HEK293 (cell line): ENCODE results near the gene JTB.

Experiments
- IKZF3 ChIP-seq: fragments of 450-650 bp; IDR thresholded peaks from 2 replicates; pipeline ENCODE4 v1.5.0; 2018; ENCODE audit warnings: missing biosample characterization, mild to moderate bottlenecking, missing genetic modification characterization, moderate library complexity
- MZF1 ChIP-seq: fragments of 450-650 bp; formaldehyde crosslinking; IDR thresholded peaks from 2 replicates; pipeline ENCODE4 v1.5.1; 2017; ENCODE audit warnings: missing biosample characterization, missing genetic modification characterization, borderline replicate concordance
- OVOL3 ChIP-seq: fragments of 450-650 bp; formaldehyde crosslinking; IDR thresholded peaks from 2 replicates; pipeline ENCODE4 v1.5.1; 2016; ENCODE audit warnings: missing biosample characterization, missing genetic modification characterization
- PRDM1 ChIP-seq: fragments of 450-650 bp; formaldehyde crosslinking; IDR thresholded peaks from 2 replicates; pipeline ENCODE4; 2016; ENCODE audit warnings: missing biosample characterization, missing genetic modification characterization
- SP2 ChIP-seq: fragments of 450-650 bp; formaldehyde crosslinking; IDR thresholded peaks from 2 replicates; pipeline ENCODE4 v1.5.1; 2016; ENCODE audit warnings: missing biosample characterization, missing genetic modification characterization
- TCF7L2 ChIP-seq: IDR thresholded peaks from 2 replicates; pipeline ENCODE4 v1.6.1; 2011; ENCODE audit warnings: low read depth, mild to moderate bottlenecking, inconsistent platforms, low read length, moderate library complexity, borderline replicate concordance
- ZBTB21 ChIP-seq: fragments of 450-650 bp; formaldehyde crosslinking; IDR thresholded peaks from 2 replicates; pipeline ENCODE4 v1.5.1; 2017; ENCODE audit warnings: missing biosample characterization, missing genetic modification characterization
- ZBTB7A ChIP-seq: fragments of 450-650 bp; formaldehyde crosslinking; IDR thresholded peaks from 2 replicates; pipeline ENCODE4 v1.5.1; 2016; ENCODE audit warnings: low read depth, missing biosample characterization, missing genetic modification characterization
- ZEB2 ChIP-seq: fragments of 450-650 bp; formaldehyde crosslinking; IDR thresholded peaks from 2 replicates; pipeline ENCODE4 v1.5.1; 2016; ENCODE audit warnings: missing biosample characterization, missing genetic modification characterization
- ZFP37 ChIP-seq: fragments of 450-650 bp; formaldehyde crosslinking; IDR thresholded peaks from 2 replicates; pipeline ENCODE4 v1.5.1; 2016; ENCODE audit warnings: missing biosample characterization, missing genetic modification characterization
- ZNF10 ChIP-seq: fragments of 450-650 bp; formaldehyde crosslinking; IDR thresholded peaks from 2 replicates; pipeline ENCODE4 v1.5.1; 2017; ENCODE audit warnings: missing biosample characterization, missing genetic modification characterization
- ZNF121 ChIP-seq: fragments of 450-650 bp; formaldehyde crosslinking; IDR thresholded peaks from 2 replicates; pipeline ENCODE4 v1.5.1; 2016; ENCODE audit warnings: missing biosample characterization, missing genetic modification characterization
- ZNF221 ChIP-seq: fragments of 450-650 bp; formaldehyde crosslinking; IDR thresholded peaks from 2 replicates; pipeline ENCODE4 v1.5.1; 2017; ENCODE audit warnings: missing biosample characterization, missing genetic modification characterization, borderline replicate concordance
- ZNF239 ChIP-seq: fragments of 450-650 bp; formaldehyde crosslinking; IDR thresholded peaks from 2 replicates; pipeline ENCODE4 v1.5.1; 2016; ENCODE audit warnings: missing biosample characterization, missing genetic modification characterization
- ZNF311 ChIP-seq: fragments of 450-650 bp; formaldehyde crosslinking; IDR thresholded peaks from 2 replicates; pipeline ENCODE4 v1.5.1; 2017; ENCODE audit warnings: missing biosample characterization, missing genetic modification characterization, borderline replicate concordance
- ZNF366 ChIP-seq: fragments of 450-650 bp; formaldehyde crosslinking; conservative IDR thresholded peaks from 2 replicates; pipeline ENCODE4 v1.5.1; 2016; ENCODE audit warnings: missing biosample characterization, missing genetic modification characterization
- ZNF629 ChIP-seq: fragments of 450-650 bp; formaldehyde crosslinking; IDR thresholded peaks from 2 replicates; pipeline ENCODE4 v1.5.1; 2017; ENCODE audit warnings: missing biosample characterization, missing genetic modification characterization
- ZNF660 ChIP-seq: fragments of 450-650 bp; IDR thresholded peaks from 2 replicates; pipeline ENCODE4 v1.5.1; 2018; ENCODE audit warnings: missing biosample characterization, mild to moderate bottlenecking, missing genetic modification characterization
- ZNF677 ChIP-seq: fragments of 450-650 bp; IDR thresholded peaks from 2 replicates; pipeline ENCODE4 v1.5.0; 2018; ENCODE audit warnings: missing biosample characterization, mild to moderate bottlenecking, missing genetic modification characterization, moderate library complexity
- ZNF837 ChIP-seq: fragments of 450-650 bp; formaldehyde crosslinking; IDR thresholded peaks from 2 replicates; pipeline ENCODE4 v1.5.1; 2016; ENCODE audit warnings: missing biosample characterization, missing genetic modification characterization
- ZXDB ChIP-seq: fragments of 450-650 bp; formaldehyde crosslinking; IDR thresholded peaks from 2 replicates; pipeline ENCODE4 v1.5.1; 2016; ENCODE audit warnings: missing biosample characterization, missing genetic modification characterization
- TF ChIP-seq, protein P1 (sequence below): sonication (generic); formaldehyde crosslinking; IDR thresholded peaks from 2 replicates; pipeline ENCODE4 v1.8.1; 2022; ENCODE audit warnings: mild to moderate bottlenecking, moderate library complexity, missing genetic modification reagents
- TF ChIP-seq, protein P2 (sequence below): fragments of 450-650 bp; formaldehyde crosslinking; conservative IDR thresholded peaks from 2 replicates; pipeline ENCODE4 v1.5.1; 2016; ENCODE audit warnings: low read depth, missing biosample characterization, missing genetic modification characterization
- TF ChIP-seq, protein P3 (sequence below): fragments of 450-650 bp; formaldehyde crosslinking; IDR thresholded peaks from 2 replicates; pipeline ENCODE4 v1.5.1; 2017; ENCODE audit warnings: missing biosample characterization, mild to moderate bottlenecking, missing genetic modification characterization, moderate library complexity
- TF ChIP-seq, protein P4 (sequence below): fragments of 450-650 bp; formaldehyde crosslinking; IDR thresholded peaks from 2 replicates; pipeline ENCODE4 v1.5.1; 2016; ENCODE audit warnings: missing biosample characterization, missing genetic modification characterization
- TF ChIP-seq, protein P5 (sequence below): fragments of 450-650 bp; formaldehyde crosslinking; IDR thresholded peaks from 2 replicates; pipeline ENCODE4 v1.5.1; 2016; ENCODE audit warnings: missing biosample characterization, missing genetic modification characterization

The JTB gene

DNA sequence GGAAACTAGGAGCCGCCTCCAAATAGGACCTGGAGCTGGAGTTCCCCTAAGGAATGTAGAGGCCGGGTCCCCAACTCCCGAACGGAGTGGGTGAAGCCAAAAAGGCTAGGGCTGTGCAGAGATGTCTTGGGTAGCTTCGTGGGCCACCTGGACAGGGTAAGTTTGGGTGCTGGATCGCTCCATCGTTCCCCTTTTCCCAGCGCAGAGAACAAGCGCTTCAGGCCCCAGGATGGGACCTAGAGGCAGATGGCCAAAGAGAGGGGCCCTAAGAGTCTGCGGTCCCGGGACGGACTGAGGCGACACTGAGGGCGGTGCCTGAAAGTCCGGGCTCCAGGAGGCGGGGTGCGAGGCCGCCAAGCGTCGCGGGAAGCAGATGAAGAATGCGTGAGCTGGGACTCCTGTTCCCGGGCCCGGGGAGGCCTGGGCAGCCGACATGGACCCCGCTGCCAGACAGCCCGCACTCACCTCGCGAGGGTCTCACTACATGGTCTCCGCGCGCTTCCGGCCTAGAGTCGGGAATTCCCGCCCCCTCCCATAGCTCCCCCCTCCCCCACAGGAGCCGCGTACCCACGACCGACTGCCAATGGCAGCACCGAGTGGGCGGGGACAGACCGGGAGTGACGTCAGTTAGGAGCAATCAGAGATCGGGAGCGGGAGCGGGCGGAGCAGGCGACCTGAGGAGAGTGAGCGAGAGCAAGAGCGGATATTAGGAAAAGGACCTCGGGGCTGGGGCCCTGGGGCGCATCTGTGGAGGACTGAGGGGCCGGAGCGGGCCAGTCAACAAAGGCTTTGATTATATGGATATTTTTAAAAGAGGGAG lies 14.2 kb downstream of the JTB start, which contains the start of gene SLC39A1 (continued):
- no peak for TF ChIP-seq MZF1 (tag by site-specific recombination)
- TF ChIP-seq ZNF660 (tag by site-specific recombination) = peak; percentile 29; the same call in 1 of the 2 replicates
- no peak for TF ChIP-seq TCF7L2
- no peak for TF ChIP-seq ZNF311
- TF ChIP-seq ZNF366 (tag by site-specific recombination) = no peak
- 0 out of 2 replicates have a peak, but pooled peaks have one; percentile 34 for TF ChIP-seq ZFP37 (tag by site-specific recombination)
- peak; percentile 33; the same call in 1 of the 2 replicates for TF ChIP-seq ZBTB21 (tag by site-specific recombination)
- TF ChIP-seq OVOL3 (tag by site-specific recombination) = no peak
- TF ChIP-seq SP2 (tag by site-specific recombination) = peak; percentile 95
- TF ChIP-seq ZNF121 (tag by site-specific recombination) = peak; percentile 99
- TF ChIP-seq, protein P1, sequence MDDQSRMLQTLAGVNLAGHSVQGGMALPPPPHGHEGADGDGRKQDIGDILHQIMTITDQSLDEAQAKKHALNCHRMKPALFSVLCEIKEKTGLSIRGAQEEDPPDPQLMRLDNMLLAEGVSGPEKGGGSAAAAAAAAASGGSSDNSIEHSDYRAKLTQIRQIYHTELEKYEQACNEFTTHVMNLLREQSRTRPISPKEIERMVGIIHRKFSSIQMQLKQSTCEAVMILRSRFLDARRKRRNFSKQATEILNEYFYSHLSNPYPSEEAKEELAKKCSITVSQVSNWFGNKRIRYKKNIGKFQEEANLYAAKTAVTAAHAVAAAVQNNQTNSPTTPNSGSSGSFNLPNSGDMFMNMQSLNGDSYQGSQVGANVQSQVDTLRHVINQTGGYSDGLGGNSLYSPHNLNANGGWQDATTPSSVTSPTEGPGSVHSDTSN (CRISPR knock-in tag) = peak; percentile 95; the same call in 1 of the 2 replicates
- no peak for TF ChIP-seq ZNF10 (tag by site-specific recombination)
- no peak; the same call in 1 of the 2 replicates for TF ChIP-seq ZBTB7A
- no peak for TF ChIP-seq ZNF677 (tag by site-specific recombination)
- TF ChIP-seq IKZF3 (tag by site-specific recombination) = peak; percentile 78
- TF ChIP-seq PRDM1 (tag by site-specific recombination) = no peak
- TF ChIP-seq, protein P2, sequence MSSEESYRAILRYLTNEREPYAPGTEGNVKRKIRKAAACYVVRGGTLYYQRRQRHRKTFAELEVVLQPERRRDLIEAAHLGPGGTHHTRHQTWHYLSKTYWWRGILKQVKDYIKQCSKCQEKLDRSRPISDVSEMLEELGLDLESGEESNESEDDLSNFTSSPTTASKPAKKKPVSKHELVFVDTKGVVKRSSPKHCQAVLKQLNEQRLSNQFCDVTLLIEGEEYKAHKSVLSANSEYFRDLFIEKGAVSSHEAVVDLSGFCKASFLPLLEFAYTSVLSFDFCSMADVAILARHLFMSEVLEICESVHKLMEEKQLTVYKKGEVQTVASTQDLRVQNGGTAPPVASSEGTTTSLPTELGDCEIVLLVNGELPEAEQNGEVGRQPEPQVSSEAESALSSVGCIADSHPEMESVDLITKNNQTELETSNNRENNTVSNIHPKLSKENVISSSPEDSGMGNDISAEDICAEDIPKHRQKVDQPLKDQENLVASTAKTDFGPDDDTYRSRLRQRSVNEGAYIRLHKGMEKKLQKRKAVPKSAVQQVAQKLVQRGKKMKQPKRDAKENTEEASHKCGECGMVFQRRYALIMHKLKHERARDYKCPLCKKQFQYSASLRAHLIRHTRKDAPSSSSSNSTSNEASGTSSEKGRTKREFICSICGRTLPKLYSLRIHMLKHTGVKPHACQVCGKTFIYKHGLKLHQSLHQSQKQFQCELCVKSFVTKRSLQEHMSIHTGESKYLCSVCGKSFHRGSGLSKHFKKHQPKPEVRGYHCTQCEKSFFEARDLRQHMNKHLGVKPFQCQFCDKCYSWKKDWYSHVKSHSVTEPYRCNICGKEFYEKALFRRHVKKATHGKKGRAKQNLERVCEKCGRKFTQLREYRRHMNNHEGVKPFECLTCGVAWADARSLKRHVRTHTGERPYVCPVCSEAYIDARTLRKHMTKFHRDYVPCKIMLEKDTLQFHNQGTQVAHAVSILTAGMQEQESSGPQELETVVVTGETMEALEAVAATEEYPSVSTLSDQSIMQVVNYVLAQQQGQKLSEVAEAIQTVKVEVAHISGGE (tag by site-specific recombination) = peak; percentile 76
- TF ChIP-seq ZEB2 (tag by site-specific recombination) = peak; percentile 38; the same call in 1 of the 2 replicates
- TF ChIP-seq, protein P3, sequence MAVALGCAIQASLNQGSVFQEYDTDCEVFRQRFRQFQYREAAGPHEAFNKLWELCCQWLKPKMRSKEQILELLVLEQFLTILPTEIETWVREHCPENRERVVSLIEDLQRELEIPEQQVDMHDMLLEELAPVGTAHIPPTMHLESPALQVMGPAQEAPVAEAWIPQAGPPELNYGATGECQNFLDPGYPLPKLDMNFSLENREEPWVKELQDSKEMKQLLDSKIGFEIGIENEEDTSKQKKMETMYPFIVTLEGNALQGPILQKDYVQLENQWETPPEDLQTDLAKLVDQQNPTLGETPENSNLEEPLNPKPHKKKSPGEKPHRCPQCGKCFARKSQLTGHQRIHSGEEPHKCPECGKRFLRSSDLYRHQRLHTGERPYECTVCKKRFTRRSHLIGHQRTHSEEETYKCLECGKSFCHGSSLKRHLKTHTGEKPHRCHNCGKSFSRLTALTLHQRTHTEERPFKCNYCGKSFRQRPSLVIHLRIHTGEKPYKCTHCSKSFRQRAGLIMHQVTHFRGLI (tag by site-specific recombination) = no peak
- peak; percentile 80 for TF ChIP-seq ZXDB (tag by site-specific recombination)
- TF ChIP-seq, protein P4, sequence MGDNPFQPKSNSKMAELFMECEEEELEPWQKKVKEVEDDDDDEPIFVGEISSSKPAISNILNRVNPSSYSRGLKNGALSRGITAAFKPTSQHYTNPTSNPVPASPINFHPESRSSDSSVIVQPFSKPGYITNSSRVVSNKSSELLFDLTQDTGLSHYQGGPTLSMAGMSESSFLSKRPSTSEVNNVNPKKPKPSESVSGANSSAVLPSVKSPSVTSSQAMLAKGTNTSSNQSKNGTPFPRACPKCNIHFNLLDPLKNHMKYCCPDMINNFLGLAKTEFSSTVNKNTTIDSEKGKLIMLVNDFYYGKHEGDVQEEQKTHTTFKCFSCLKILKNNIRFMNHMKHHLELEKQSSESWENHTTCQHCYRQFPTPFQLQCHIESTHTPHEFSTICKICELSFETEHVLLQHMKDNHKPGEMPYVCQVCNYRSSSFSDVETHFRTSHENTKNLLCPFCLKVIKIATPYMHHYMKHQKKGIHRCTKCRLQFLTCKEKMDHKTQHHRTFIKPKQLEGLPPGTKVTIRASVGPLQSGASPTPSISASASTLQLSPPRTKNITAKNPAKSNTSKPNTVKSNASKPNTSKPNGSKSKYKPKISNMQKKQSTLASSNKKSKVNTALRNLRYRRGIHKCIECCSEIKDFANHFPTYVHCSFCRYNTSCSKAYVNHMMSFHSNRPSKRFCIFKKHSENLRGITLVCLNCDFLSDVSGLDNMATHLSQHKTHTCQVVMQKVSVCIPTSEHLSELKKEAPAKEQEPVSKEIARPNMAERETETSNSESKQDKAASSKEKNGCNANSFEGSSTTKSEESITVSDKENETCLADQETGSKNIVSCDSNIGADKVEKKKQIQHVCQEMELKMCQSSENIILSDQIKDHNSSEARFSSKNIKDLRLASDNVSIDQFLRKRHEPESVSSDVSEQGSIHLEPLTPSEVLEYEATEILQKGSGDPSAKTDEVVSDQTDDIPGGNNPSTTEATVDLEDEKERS = no peak
- TF ChIP-seq, protein P5, sequence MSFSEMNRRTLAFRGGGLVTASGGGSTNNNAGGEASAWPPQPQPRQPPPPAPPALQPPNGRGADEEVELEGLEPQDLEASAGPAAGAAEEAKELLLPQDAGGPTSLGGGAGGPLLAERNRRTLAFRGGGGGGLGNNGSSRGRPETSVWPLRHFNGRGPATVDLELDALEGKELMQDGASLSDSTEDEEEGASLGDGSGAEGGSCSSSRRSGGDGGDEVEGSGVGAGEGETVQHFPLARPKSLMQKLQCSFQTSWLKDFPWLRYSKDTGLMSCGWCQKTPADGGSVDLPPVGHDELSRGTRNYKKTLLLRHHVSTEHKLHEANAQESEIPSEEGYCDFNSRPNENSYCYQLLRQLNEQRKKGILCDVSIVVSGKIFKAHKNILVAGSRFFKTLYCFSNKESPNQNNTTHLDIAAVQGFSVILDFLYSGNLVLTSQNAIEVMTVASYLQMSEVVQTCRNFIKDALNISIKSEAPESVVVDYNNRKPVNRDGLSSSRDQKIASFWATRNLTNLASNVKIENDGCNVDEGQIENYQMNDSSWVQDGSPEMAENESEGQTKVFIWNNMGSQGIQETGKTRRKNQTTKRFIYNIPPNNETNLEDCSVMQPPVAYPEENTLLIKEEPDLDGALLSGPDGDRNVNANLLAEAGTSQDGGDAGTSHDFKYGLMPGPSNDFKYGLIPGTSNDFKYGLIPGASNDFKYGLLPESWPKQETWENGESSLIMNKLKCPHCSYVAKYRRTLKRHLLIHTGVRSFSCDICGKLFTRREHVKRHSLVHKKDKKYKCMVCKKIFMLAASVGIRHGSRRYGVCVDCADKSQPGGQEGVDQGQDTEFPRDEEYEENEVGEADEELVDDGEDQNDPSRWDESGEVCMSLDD (tag by site-specific recombination) = no peak
- no peak for TF ChIP-seq ZNF239
- TF ChIP-seq ZNF629 (tag by site-specific recombination) = 0 out of 2 replicates have a peak, but pooled peaks have one; percentile 64
- no peak for TF ChIP-seq ZNF221 (tag by site-specific recombination)
- no peak for TF ChIP-seq ZNF837 (tag by site-specific recombination)
